ENCODE results near the gene PARVB.

Gene PARVB

GRCh38 chr22:44024288-44024921, at the start of gene PARVB:
Gene PARVB (plus strand): TSS chr22:44024302. CDS start chr22:44024340, 38 bp downstream.
- no peak for DNase-seq (ENCODE audit: low spot score)

GRCh38 chr22:43975041-43975440, 49.1 kb upstream of the PARVB start:
- DNase-seq (ENCODE audit: low spot score), result no peak

- DNase-seq (ENCODE audit: low spot score), result no peak
Observed at GRCh38 chr22:43976861-43977795, 47.0 kb upstream of the PARVB start.

- no peak for DNase-seq (ENCODE audit: low spot score)
Observed at GRCh38 chr22:43978558-43978957, 45.5 kb upstream of the PARVB start.

- DNase-seq (ENCODE audit: low spot score), result no peak
Observed at GRCh38 chr22:43980579-43980978, 43.5 kb upstream of the PARVB start.

- no peak for DNase-seq (ENCODE audit: low spot score)
Observed at GRCh38 chr22:43980996-43981395, 43.1 kb upstream of the PARVB start.

GRCh38 chr22:43983808-43984207, 40.3 kb upstream of the PARVB start:
- DNase-seq (ENCODE audit: low spot score), result no peak

- DNase-seq (ENCODE audit: low spot score), result no peak
Observed at GRCh38 chr22:43985532-43985931, 38.6 kb upstream of the PARVB start.

GRCh38 chr22:43988116-43988820, 35.8 kb upstream of the PARVB start:
- DNase-seq (ENCODE audit: low spot score), result no peak

GRCh38 chr22:43988960-43989359, 35.1 kb upstream of the PARVB start:
- no peak for DNase-seq (ENCODE audit: low spot score)

- no peak for DNase-seq (ENCODE audit: low spot score)
Observed at GRCh38 chr22:43990044-43990443, 34.1 kb upstream of the PARVB start.

GRCh38 chr22:43991316-43992020, 32.6 kb upstream of the PARVB start:
- no peak for DNase-seq (ENCODE audit: low spot score)

- DNase-seq (ENCODE audit: low spot score), result no peak
Observed at GRCh38 chr22:43992331-43992821, 31.7 kb upstream of the PARVB start.

- peak; percentile 66 for DNase-seq (ENCODE audit: low spot score)
Observed at GRCh38 chr22:43993072-43993760, 30.9 kb upstream of the PARVB start.

GRCh38 chr22:43994006-43994405, 30.1 kb upstream of the PARVB start:
- DNase-seq (ENCODE audit: low spot score), result no peak

GRCh38 chr22:43994416-43994815, 29.7 kb upstream of the PARVB start:
- no peak for DNase-seq (ENCODE audit: low spot score)

GRCh38 chr22:43995057-43995685, 28.9 kb upstream of the PARVB start:
- DNase-seq (ENCODE audit: low spot score), result no peak

- no peak for DNase-seq (ENCODE audit: low spot score)
Observed at GRCh38 chr22:43995798-43996169, 28.3 kb upstream of the PARVB start.

GRCh38 chr22:43996170-43996980, 27.7 kb upstream of the PARVB start:
- peak; percentile 59 for DNase-seq (ENCODE audit: low spot score)

- no peak for DNase-seq (ENCODE audit: low spot score)
Observed at GRCh38 chr22:43996981-43997265, 27.2 kb upstream of the PARVB start.
